HG02970 (cell line): ENCODE measurements around the gene AGAP5.
"Not testable (repeated sequence)": the region's sequence is repeated elsewhere in the genome, so short reads cannot be mapped to it uniquely, and the experiment has no call there.

Experiments used
- ATAC-seq: cut with Tn5 transposase; IDR thresholded peaks from one replicate; pipeline ENCODE4 v1.9.1; 2021; ENCODE audit warnings: mild to moderate bottlenecking, moderate library complexity, moderate number of reproducible peaks; ENCODE audit not compliant: unreplicated experiment, low FRiP score

Gene AGAP5

GRCh38 chr10:73697675-73698159, at the start of gene AGAP5:
AGAP5 (minus strand) TSS chr10:73698109; CDS start chr10:73697755, 354 bp downstream.
- not testable (repeated sequence) for ATAC-seq

DNA sequence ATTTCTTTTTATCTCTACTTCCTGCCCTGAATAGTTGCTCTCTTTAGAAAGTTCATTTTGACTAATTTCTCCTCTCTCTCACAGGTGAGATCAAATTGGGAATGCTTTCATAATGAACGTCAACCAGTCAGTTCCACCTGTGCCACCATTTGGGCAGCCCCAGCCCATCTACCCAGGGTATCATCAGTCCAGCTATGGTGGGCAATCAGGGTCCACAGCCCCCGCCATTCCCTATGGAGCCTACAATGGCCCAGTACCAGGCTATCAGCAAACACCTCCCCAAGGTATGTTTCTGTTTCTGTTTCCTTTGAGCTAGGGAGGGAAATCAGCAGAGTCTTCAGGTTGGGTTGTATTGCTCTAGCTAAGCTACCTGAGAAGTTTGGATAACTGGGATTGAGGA, 48.8 kb upstream of the AGAP5 start:
- no peak for ATAC-seq

DNA sequence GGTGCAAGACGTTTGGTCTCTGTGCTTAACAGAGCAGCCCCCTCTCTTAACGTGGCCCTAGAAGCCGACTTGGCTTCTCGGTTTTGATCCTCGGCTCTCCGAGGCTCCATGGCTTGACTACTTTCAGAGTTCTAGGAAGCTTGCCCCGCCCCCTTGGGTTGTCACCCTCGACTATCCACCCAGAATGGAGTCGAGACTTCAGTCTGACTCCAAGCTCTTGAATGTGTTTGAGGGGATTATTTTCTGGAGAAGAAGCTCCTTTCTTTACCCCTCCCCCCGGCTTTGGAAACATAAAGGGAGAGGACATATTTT, 46.7 kb upstream of the AGAP5 start:
- ATAC-seq: peak; percentile 16

GRCh38 chr10:73743905-73744663, 46.2 kb upstream of the AGAP5 start, which contains the start of gene SEC24C:
SEC24C (plus strand) TSS chr10:73744372; CDS start chr10:73746833, 2,461 bp downstream.
- ATAC-seq: peak; percentile 91

- no peak for ATAC-seq
Observed at GRCh38 chr10:73743327-73743904, 45.5 kb upstream of the AGAP5 start.

DNA sequence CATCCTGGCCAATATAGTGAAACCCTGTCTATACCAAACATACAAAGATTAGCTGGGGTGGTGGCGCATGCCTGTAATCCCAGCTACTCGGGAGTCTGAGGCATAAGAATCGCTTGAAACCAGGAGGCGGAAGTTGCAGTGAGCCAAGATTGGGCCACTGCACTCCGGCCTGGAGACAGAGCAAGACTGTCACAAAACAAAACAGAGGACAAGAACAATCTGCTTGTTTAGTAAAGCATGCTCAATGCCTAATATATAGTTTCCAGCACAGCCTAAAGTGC, 44.5 kb upstream of the AGAP5 start:
- ATAC-seq: no peak

GRCh38 chr10:73740501-73741254, 42.8 kb upstream of the AGAP5 start:
- ATAC-seq: not testable (repeated sequence)

GRCh38 chr10:73734796-73735305, 36.9 kb upstream of the AGAP5 start:
- ATAC-seq: no peak

GRCh38 chr10:73734028-73734720, 36.3 kb upstream of the AGAP5 start:
- no peak for ATAC-seq

GRCh38 chr10:73732931-73733623, 35.2 kb upstream of the AGAP5 start:
- ATAC-seq: no peak

- ATAC-seq: no peak
Observed at GRCh38 chr10:73732426-73732825, 34.5 kb upstream of the AGAP5 start.

DNA sequence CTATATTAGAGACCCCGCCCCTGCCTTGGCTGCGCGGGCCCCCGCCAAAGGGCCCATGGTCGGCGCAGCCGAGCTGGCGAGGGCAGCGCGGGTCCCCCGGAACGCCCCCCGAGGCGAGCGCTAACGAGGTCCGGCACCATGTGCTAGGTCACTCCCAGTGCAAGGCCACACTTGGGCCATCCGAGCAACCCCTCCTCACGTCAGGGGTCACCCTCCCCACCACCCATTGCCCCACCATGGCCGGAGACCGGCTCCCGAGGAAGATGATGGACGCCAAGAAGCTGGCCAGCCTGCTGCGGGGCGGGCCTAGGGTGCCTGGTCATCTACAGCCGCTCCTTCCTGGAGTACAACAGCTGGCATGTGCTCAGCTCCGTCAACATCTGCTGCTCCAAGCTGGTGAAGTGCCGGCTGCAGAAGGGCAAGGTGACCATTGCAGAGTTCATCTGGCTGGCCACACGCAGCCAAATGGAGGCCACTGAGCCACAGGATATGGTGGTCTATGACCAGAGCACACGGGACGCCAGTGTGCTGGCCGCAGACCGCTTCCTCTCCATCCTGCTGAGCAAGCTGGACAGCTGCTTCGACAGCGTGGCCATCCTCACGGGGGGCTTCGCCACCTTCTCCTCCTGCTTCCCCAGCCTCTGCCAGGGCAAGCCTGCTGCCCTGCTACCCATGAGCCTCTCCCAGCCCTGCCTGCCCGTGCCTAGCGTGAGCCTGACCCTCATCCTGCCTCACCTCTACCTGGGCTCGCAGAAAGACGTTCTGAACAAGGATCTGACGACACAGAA, 33.9 kb upstream of the AGAP5 start:
- ATAC-seq: no peak

DNA sequence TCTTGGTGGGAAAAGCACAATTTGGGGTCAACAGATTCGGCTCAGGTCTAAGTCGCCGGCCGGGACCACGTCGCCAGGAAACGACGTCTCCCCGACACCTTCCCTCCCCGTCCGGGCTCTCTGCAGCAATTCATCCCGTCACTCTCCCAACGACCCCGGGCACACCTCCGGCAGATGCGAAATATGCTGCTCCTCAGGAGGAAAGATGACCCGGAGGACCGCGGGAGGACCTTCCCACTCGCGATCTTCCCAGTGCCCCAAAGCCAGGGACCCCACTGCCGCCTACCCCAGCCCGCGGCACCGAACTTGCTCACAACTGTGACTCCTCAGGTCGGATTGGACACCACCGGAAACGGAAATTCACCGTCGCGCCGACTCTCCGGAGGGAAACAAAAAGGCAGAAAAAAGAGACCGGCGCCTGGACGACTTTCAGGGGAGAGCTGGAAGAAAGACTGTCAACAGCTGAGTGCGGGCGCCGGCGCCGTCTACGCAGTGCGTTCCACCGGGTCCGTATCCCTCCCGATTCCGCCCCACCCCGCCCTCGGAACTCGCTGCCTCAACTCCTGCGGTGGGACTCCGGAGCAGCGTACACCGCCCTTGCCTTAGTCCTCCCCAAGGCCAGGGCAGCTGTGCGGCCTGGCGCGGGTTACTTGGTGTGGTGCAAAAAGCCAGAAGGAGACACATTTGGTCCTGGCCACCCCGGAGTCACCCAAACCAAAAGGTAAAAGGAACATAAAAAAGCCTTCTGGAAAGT, 32.4 kb upstream of the AGAP5 start:
- peak; percentile 90 for ATAC-seq

- ATAC-seq: not testable (repeated sequence)
Observed at GRCh38 chr10:73729781-73730152, 31.9 kb upstream of the AGAP5 start.

GRCh38 chr10:73723516-73723915, 25.6 kb upstream of the AGAP5 start:
- ATAC-seq: no peak

GRCh38 chr10:73720561-73720960, 22.7 kb upstream of the AGAP5 start:
- ATAC-seq: not testable (repeated sequence)

GRCh38 chr10:73717556-73717955, 19.6 kb upstream of the AGAP5 start:
- no peak for ATAC-seq

GRCh38 chr10:73716251-73716650, 18.3 kb upstream of the AGAP5 start:
- no peak for ATAC-seq
